Measurements from ENCODE around the gene ZBED3. TPM values are rescaled to one million over a fixed set of nuclear protein-coding genes. Genes with fewer than 3 reads are reported as not detected.

Gene ZBED3
- total and polyA plus RNA-seq, 2 of the 8 experiments (the other 6 are each of a cell fraction or from before 2014, with no cell fraction given) = 7.9 to 9.4 TPM

DNA sequence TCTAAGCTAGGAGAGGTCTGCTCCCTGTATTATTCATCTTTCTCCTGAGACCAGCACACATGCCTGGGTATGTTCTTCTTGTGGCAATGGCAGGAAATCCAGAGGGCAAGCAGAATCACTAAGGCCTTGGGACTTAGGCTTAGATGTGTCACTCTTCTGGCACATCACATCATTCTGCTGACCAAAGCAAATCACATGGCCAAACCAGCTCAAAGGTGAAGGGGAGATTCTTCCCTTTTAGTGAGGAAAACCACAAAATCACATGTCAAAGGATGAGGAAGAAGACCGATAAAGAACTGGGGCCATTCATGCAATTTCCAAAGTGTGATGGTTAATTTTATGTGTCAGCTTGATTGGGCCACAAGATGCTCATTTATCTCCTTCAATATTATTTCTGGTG lies 62.6 kb downstream of the ZBED3 start:
- Histone ChIP-seq H3K4ac (replicated peaks; ENCODE audit: insufficient read length, low read depth, low read length) (no peak overlapping the region), H2BK20ac (ENCODE audit: low read length) (no peak overlapping the region), H3K79me2 (ENCODE audit: control insufficient read depth in 1 of 2, insufficient read depth in 2 of 2, low read length in 2 of 2) (no peaks in the 10 kb centered on the region), H4K5ac (ENCODE audit: insufficient read length, low read depth, low read length) (no peak overlapping the region), H4K8ac (ENCODE audit: extremely low read depth, insufficient read depth, low read length) (no peak overlapping the region), H3K4me3 (ENCODE audit: extremely low read depth in 1 of 4, insufficient read depth in 2 of 4, low read depth in 3 of 4, low read length in 4 of 4) (no peak overlapping the region), H3K56ac (replicated peaks; ENCODE audit: insufficient read length, low read depth, low read length) (no peak overlapping the region), H3K23me2 (ENCODE audit: low read depth, low read length) (0 out of 2 replicates have a peak, but pooled peaks cover 2% of the 10 kb centered on the region), H2AK5ac (ENCODE audit: low read depth, low read length) (no peak overlapping the region), H3K4me2 (ENCODE audit: insufficient read depth in 1 of 2, low read depth in 2 of 2, low read length in 2 of 2) (no peak overlapping the region), H2BK5ac (ENCODE audit: low read depth, low read length) (no peak overlapping the region), H3K4me1 (replicated peaks in 1 of 4; ENCODE audit: control insufficient read depth in 3 of 4, insufficient read depth in 4 of 4, low read length in 3 of 4) (no peaks in the 10 kb centered on the region), H3K9ac (replicated peaks in 1 of 4; ENCODE audit: extremely low read depth in 1 of 4, low read depth in 3 of 4, low read length in 3 of 4) (no peak overlapping the region), H3K27me3 (replicated peaks in 1 of 4; ENCODE audit: control insufficient read depth in 3 of 4, extremely low read depth in 1 of 4, insufficient read depth in 3 of 4, low read length in 3 of 4) (peaks cover 0 to 5% (median 2%) of the 10 kb centered on the region in 4 experiments; a peak in 4 of 7 replicates), H3K18ac (ENCODE audit: extremely low read depth, low read length) (no peak overlapping the region), H3K27ac (ENCODE audit: low read depth, low read length) (no peak overlapping the region), H2BK120ac (replicated peaks; ENCODE audit: low read depth, low read length) (no peak overlapping the region), H3K23ac (ENCODE audit: insufficient read length) (no peak overlapping the region), H3K14ac (ENCODE audit: insufficient read length) (no peak overlapping the region), H2BK15ac (ENCODE audit: low read length) (no peak overlapping the region), H3K9me3 (ENCODE audit: insufficient read depth in 2 of 2, low read depth in 1 of 2, low read length in 1 of 2) (peaks cover 13 to 15% of the 10 kb centered on the region in 2 experiments), H4K91ac (replicated peaks; ENCODE audit: insufficient read length, low read length) (no peak overlapping the region), H3K36me3 (ENCODE audit: control insufficient read depth in 2 of 4, insufficient read depth in 4 of 4, low read length in 3 of 4) (peaks cover 0 to 3% (median 1%) of the 10 kb centered on the region in 4 experiments; a peak in 2 of 8 replicates), H4K20me1 (replicated peaks in 1 of 2; ENCODE audit: control insufficient read depth in 1 of 2, insufficient read depth in 2 of 2, low read length in 2 of 2) (no peaks in the 10 kb centered on the region), H2BK12ac (ENCODE audit: low read depth, low read length) (no peak overlapping the region), H2AFZ (ENCODE audit: low read length) (no peak overlapping the region), H3K79me1 (ENCODE audit: low read depth, low read length) (no peaks in the 10 kb centered on the region)
- POLR2A ChIA-PET (ENCODE audit: partially characterized antibody) = interaction anchor here (1.5 kb wide), 1 partner anchor 157 kb away, joined by 3 read pairs; no protein-coding TSS in a partner anchor
- TF ChIP-seq, protein P1, sequence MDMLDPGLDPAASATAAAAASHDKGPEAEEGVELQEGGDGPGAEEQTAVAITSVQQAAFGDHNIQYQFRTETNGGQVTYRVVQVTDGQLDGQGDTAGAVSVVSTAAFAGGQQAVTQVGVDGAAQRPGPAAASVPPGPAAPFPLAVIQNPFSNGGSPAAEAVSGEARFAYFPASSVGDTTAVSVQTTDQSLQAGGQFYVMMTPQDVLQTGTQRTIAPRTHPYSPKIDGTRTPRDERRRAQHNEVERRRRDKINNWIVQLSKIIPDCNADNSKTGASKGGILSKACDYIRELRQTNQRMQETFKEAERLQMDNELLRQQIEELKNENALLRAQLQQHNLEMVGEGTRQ (IDR thresholded peaks at IDR 0.05; ENCODE audit: low read length) = no peak
- TF ChIP-seq SIN3A (conservative IDR thresholded peaks at IDR 0.05 in 1 of 2, IDR thresholded peaks at IDR 0.05 in 1 of 2; ENCODE audit: low read depth in 1 of 2, low read length in 2 of 2) = no peak
- no peak for TF ChIP-seq GTF2F1 (IDR thresholded peaks at IDR 0.05; ENCODE audit: borderline replicate concordance, low read depth, low read length)
- TF ChIP-seq FOSL1 (IDR thresholded peaks at IDR 0.05; ENCODE audit: insufficient read depth, low read depth, low read length) = no peak
- TF ChIP-seq SP4 (IDR thresholded peaks at IDR 0.05; ENCODE audit: low read length) = no peak
- TF ChIP-seq TEAD4 (IDR thresholded peaks at IDR 0.05; ENCODE audit: low read depth, low read length) = no peak
- no peak for DNase-seq (ENCODE audit: low read depth in 1 of 2, low spot score in 2 of 2)
- WGBS, 2 experiments (ENCODE audit: extremely low coverage in 1 of 2, insufficient coverage in 1 of 2, insufficient read length in 1 of 2, insufficient replicate concordance in 2 of 2, low coverage in 1 of 2, low lambda C conversion rate in 2 of 2, missing lambda C conversion rate in 1 of 2) = 92% methylated on average over 1 of the region's 1 CpG; no CpG with 5 or more reads in 1 of the 2 experiments
- CTCF ChIA-PET (ENCODE audit: partially characterized antibody) = no interaction called here
- no peak for FAIRE-seq
